HCT116 (cell line): ENCODE data around the gene SFXN5. TPM values are rescaled to one million over a fixed set of nuclear protein-coding genes. Genes with fewer than 3 reads are reported as not detected.

Experiments used
- ATAC-seq: fragments of 200-7000 bp; cut with Tn5 transposase; 2 replicates; pipeline ENCODE4 v1.9.1; 2020; ENCODE audit warnings: mild to moderate bottlenecking, moderate library complexity
- BruUV-seq: library from RNA; stranded (reverse); fragments of 400-500 nt; replicated peaks from 2 replicates; lab custom pipeline; 2021; lab: Mats Ljungman, UMichigan
- CTCF ChIA-PET: fragments of 300-600 bp; sonication (Branson Sonifier 250); formaldehyde crosslinking; loops from one replicate; lab custom pipeline; 2021; ENCODE audit warnings: antibody characterized with exemption; lab: Charles Lee
- POLR2A ChIA-PET: fragments of 300-600, 350-600 bp; sonication (Branson Sonifier 250); formaldehyde crosslinking; loops from one replicate; lab custom pipeline; 2021; ENCODE audit warnings: antibody characterized with exemption; lab: Charles Lee
- RAD21 ChIA-PET, 2 experiments: fragments of 300-600 bp; sonication (Branson Sonifier 250); formaldehyde crosslinking; loops; one replicate each; lab custom pipeline; 2023; ENCODE audit warnings: low total read pairs in 2 of 2; ENCODE audit not compliant: uncharacterized antibody in 2 of 2, unreplicated experiment in 2 of 2, low non-redundant PET in 1 of 2; lab: Charles Lee
- DNase-seq: peaks from one replicate; pipeline ENCODE4 v3.0.0-alpha.2; 2010; ENCODE audit warnings: low read depth, low spot score
- H2AFZ ChIP-seq: fragments of 200-600 bp; shearing (Covaris generic), sonication (generic); 2 replicates; pipeline ENCODE4 v1.6.1; 2017; ENCODE audit warnings: low read depth, mixed run types, mixed read lengths, antibody characterized with exemption, low read length; ENCODE audit not compliant: poor library complexity, severe bottlenecking
- H3K27ac ChIP-seq: 2 replicates; pipeline ENCODE4 v1.5.1; 2012; ENCODE audit warnings: low read depth, low read length
- H3K27me3 ChIP-seq: fragments of 200-600 bp; sonication (generic); 2 replicates; pipeline ENCODE4 v1.6.1; 2016; ENCODE audit warnings: mixed run types, low read length, mixed read lengths; ENCODE audit not compliant: insufficient read depth
- H3K36me3 ChIP-seq, 2 experiments: fragments of 200-500 bp in 1 of 2; fragments of 200-600 bp in 1 of 2; sonication (Bioruptor generic) in 1 of 2; sonication (generic) in 1 of 2; 2 replicates each; pipeline versions ENCODE4 v1.5.1 to v1.6.1; 2014 to 2016; ENCODE audit warnings: low read length in 2 of 2, inconsistent platforms in 1 of 2, mixed read lengths in 1 of 2, mixed run types in 1 of 2; ENCODE audit not compliant: insufficient read depth in 2 of 2, control insufficient read depth in 1 of 2
- H3K4me1 ChIP-seq, 2 experiments: fragments of 200-600 bp in 1 of 2; sonication (generic) in 1 of 2; 2 replicates each; pipeline versions ENCODE4 v1.5.1 to v1.6.1; 2012 to 2017; ENCODE audit warnings: low read length in 2 of 2, inconsistent platforms in 1 of 2, mild to moderate bottlenecking in 1 of 2, mixed read lengths in 1 of 2, mixed run types in 1 of 2, moderate library complexity in 1 of 2; ENCODE audit not compliant: insufficient read depth in 2 of 2, control insufficient read depth in 1 of 2
- H3K4me2 ChIP-seq: fragments of 200-600 bp; sonication (generic); 2 replicates; pipeline ENCODE4 v1.6.1; 2017; ENCODE audit warnings: mixed run types, low read length, mixed read lengths
- H3K4me3 ChIP-seq, 2 experiments: fragments of 200-600 bp in 1 of 2; sonication (generic) in 1 of 2; replicated peaks in 1 of 2; 2 replicates each; pipeline ENCODE4 v1.5.1; 2011 to 2016; ENCODE audit warnings: low read length in 2 of 2, control low read depth in 1 of 2, low read depth in 1 of 2, mild to moderate bottlenecking in 1 of 2, mixed read lengths in 1 of 2, mixed run types in 1 of 2
- H3K79me2 ChIP-seq: fragments of 200-600 bp; sonication (generic); 2 replicates; pipeline ENCODE4 v1.6.1; 2017; ENCODE audit warnings: mild to moderate bottlenecking, mixed run types, low read length, moderate library complexity, mixed read lengths; ENCODE audit not compliant: insufficient read depth
- H3K9ac ChIP-seq: fragments of 200-600 bp; sonication (generic); 2 replicates; pipeline ENCODE4 v1.6.1; 2016; ENCODE audit warnings: low read length, mixed read lengths
- H3K9me2 ChIP-seq: fragments of 200-600 bp; sonication (generic), shearing (Covaris generic); 2 replicates; pipeline ENCODE4 v1.6.1; 2017; ENCODE audit warnings: mixed run types, mild to moderate bottlenecking, moderate library complexity; ENCODE audit not compliant: insufficient read depth
- H3K9me3 ChIP-seq, 2 experiments: fragments of 200-500 bp in 1 of 2; fragments of 200-600 bp in 1 of 2; sonication (Bioruptor generic) in 1 of 2; sonication (generic) in 1 of 2; 2 replicates each; pipeline ENCODE4 v1.6.1; 2014 to 2017; ENCODE audit warnings: low read length in 2 of 2, mixed read lengths in 2 of 2, inconsistent platforms in 1 of 2, low read depth in 1 of 2, mild to moderate bottlenecking in 1 of 2, mixed run types in 1 of 2, moderate library complexity in 1 of 2; ENCODE audit not compliant: control insufficient read depth in 1 of 2, insufficient read depth in 1 of 2
- H4K20me1 ChIP-seq: fragments of 200-600 bp; sonication (generic), shearing (Covaris generic); 2 replicates; pipeline ENCODE4 v1.6.1; 2017; ENCODE audit warnings: mixed run types, mild to moderate bottlenecking, moderate library complexity; ENCODE audit not compliant: insufficient read depth
- EZH2phosphoT487 ChIP-seq: fragments of 200-600 bp; IDR thresholded peaks from 2 replicates; pipeline ENCODE4 v1.6.1; 2018; ENCODE audit warnings: antibody characterized with exemption, borderline replicate concordance
- JUND ChIP-seq: IDR thresholded peaks from 2 replicates; pipeline ENCODE4 v1.6.1; 2012
- SRF ChIP-seq: IDR thresholded peaks from 2 replicates; pipeline ENCODE4 v1.6.1; 2012; ENCODE audit warnings: low read depth
- TCF7L2 ChIP-seq: IDR thresholded peaks from 2 replicates; pipeline ENCODE4 v1.7.0; 2011; ENCODE audit warnings: borderline replicate concordance, inconsistent platforms; ENCODE audit not compliant: insufficient read depth, insufficient read length; ENCODE audit errors: extremely low read depth
- YY1 ChIP-seq: IDR thresholded peaks from 2 replicates; pipeline ENCODE4 v1.6.1; 2011; ENCODE audit warnings: low read length, low read depth, moderate library complexity, mild to moderate bottlenecking; ENCODE audit not compliant: insufficient replicate concordance; ENCODE audit errors: extremely low read depth
- ZFX ChIP-seq: fragments of 450-650 bp; IDR thresholded peaks from 2 replicates; pipeline ENCODE4 v1.6.1; 2017
- ZNF274 ChIP-seq: fragments of 200-500 bp; sonication (Bioruptor generic); IDR thresholded peaks from 2 replicates; pipeline ENCODE4 v1.6.1; 2014; ENCODE audit warnings: mild to moderate bottlenecking, low read depth, low read length, inconsistent platforms
- intact Hi-C: fragments of 100-400 bp; cut with micrococcal nuclease; formaldehyde crosslinking; loops from 2 replicates; pipeline ENCODE4 v1.10.0; 2022
- total RNA-seq: library from RNA; stranded (reverse); gene quantifications from one replicate; pipeline ENCODE4 v1.2.1, GENCODE V29; 2021; ENCODE audit not compliant: unreplicated experiment
- TF ChIP-seq, protein P1 (sequence below): IDR thresholded peaks from 2 replicates; pipeline ENCODE4 v1.6.1; 2012; ENCODE audit warnings: low read depth
- TF ChIP-seq, protein P2 (sequence below): IDR thresholded peaks from 2 replicates; pipeline ENCODE4 v1.6.1; 2011; ENCODE audit warnings: mild to moderate bottlenecking, low read length, moderate library complexity; ENCODE audit not compliant: insufficient replicate concordance; ENCODE audit errors: extremely low read depth

SFXN5 gene
- total RNA-seq, 1 experiment from 2014 or later = 10.0 TPM

DNA sequence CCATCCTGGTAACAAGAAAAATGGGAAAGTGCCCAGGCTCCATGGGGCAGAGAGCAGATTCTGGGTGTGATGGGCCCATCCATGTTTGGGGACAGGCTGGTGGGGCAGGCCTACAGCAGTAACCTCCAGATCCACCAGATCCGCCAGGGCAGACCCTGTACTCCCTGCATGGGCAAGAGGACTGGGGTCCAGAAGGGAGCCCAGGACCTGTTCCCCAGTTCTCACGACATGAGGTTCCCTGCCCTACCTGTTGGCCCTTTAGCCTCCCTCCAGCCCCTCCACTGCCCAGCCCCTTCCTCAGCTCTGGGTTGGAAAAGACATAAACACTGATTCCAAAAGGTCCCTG lies 115.5 kb downstream of the SFXN5 start:
- BruUV-seq = no TSS peak
- no peak for DNase-seq
- Histone ChIP-seq H3K4me3 (no peak overlapping the region), H3K9me3 (no peaks in the 10 kb centered on the region), H3K9ac (no peak overlapping the region), H3K79me2 (no peaks in the 10 kb centered on the region), H3K27me3 (no peaks in the 10 kb centered on the region), H3K4me1 (no peaks in the 10 kb centered on the region), H3K4me2 (no peak overlapping the region), H2AFZ (no peak overlapping the region), H3K9me2 (no peaks in the 10 kb centered on the region), H3K36me3 (no peaks in the 10 kb centered on the region), H4K20me1 (no peaks in the 10 kb centered on the region), H3K27ac (no peak overlapping the region)
- ChIA-PET RAD21 (no interaction called here), POLR2A (no interaction called here), CTCF (no interaction called here)
- no peak for ATAC-seq
- intact Hi-C loops = no loop called here
- TF ChIP-seq, protein P1, sequence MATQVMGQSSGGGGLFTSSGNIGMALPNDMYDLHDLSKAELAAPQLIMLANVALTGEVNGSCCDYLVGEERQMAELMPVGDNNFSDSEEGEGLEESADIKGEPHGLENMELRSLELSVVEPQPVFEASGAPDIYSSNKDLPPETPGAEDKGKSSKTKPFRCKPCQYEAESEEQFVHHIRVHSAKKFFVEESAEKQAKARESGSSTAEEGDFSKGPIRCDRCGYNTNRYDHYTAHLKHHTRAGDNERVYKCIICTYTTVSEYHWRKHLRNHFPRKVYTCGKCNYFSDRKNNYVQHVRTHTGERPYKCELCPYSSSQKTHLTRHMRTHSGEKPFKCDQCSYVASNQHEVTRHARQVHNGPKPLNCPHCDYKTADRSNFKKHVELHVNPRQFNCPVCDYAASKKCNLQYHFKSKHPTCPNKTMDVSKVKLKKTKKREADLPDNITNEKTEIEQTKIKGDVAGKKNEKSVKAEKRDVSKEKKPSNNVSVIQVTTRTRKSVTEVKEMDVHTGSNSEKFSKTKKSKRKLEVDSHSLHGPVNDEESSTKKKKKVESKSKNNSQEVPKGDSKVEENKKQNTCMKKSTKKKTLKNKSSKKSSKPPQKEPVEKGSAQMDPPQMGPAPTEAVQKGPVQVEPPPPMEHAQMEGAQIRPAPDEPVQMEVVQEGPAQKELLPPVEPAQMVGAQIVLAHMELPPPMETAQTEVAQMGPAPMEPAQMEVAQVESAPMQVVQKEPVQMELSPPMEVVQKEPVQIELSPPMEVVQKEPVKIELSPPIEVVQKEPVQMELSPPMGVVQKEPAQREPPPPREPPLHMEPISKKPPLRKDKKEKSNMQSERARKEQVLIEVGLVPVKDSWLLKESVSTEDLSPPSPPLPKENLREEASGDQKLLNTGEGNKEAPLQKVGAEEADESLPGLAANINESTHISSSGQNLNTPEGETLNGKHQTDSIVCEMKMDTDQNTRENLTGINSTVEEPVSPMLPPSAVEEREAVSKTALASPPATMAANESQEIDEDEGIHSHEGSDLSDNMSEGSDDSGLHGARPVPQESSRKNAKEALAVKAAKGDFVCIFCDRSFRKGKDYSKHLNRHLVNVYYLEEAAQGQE = no peak
- TF ChIP-seq TCF7L2 (no peak), ZFX (no peak), JUND (no peak), EZH2phosphoT487 (no peak), ZNF274 (no peak), YY1 (no peak), SRF (no peak)
- TF ChIP-seq, protein P2, sequence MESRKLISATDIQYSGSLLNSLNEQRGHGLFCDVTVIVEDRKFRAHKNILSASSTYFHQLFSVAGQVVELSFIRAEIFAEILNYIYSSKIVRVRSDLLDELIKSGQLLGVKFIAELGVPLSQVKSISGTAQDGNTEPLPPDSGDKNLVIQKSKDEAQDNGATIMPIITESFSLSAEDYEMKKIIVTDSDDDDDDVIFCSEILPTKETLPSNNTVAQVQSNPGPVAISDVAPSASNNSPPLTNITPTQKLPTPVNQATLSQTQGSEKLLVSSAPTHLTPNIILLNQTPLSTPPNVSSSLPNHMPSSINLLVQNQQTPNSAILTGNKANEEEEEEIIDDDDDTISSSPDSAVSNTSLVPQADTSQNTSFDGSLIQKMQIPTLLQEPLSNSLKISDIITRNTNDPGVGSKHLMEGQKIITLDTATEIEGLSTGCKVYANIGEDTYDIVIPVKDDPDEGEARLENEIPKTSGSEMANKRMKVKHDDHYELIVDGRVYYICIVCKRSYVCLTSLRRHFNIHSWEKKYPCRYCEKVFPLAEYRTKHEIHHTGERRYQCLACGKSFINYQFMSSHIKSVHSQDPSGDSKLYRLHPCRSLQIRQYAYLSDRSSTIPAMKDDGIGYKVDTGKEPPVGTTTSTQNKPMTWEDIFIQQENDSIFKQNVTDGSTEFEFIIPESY = no peak
